PC-9 (cell line): Measurements from ENCODE around the gene SLC25A20. TPM values are rescaled to one million over a fixed set of nuclear protein-coding genes. Genes with fewer than 3 reads are reported as not detected.
"Not testable (repeated sequence)": the region's sequence is repeated elsewhere in the genome, so short reads cannot be mapped to it uniquely, and the experiment has no call there.

Source experiments
- BruUV-seq: library from RNA; stranded (reverse); fragments of 400-500 nt; replicated peaks from 2 replicates; lab custom pipeline; 2021; lab: Mats Ljungman, UMichigan
- CTCF ChIA-PET: fragments of 300-600 bp; sonication (Branson Sonifier 250); formaldehyde crosslinking; loops from one replicate; lab custom pipeline; 2022; ENCODE audit warnings: antibody characterized with exemption; lab: Charles Lee
- POLR2A ChIA-PET: fragments of 300-600 bp; sonication (Branson Sonifier 250); formaldehyde crosslinking; loops from one replicate; lab custom pipeline; 2022; ENCODE audit warnings: antibody characterized with exemption; ENCODE audit not compliant: unreplicated experiment; lab: Charles Lee
- DNase-seq, 2 experiments: peaks; one replicate each; pipeline versions ENCODE4 v3.0.0 to v3.0.0-alpha.2; 2015 to 2022; ENCODE audit warnings: mixed read lengths in 1 of 2
- H2AFZ ChIP-seq: fragments of 200-600 bp; sonication (generic); 2 replicates; pipeline ENCODE4 v1.8.1; 2017; ENCODE audit warnings: antibody characterized with exemption
- H3F3A ChIP-seq: fragments of 200-600 bp; sonication (generic); 2 replicates; pipeline ENCODE4 v1.8.1; 2017; ENCODE audit warnings: antibody characterized with exemption, mild to moderate bottlenecking, low read depth; ENCODE audit not compliant: insufficient read depth
- H3K27ac ChIP-seq: fragments of 200-600 bp; sonication (generic); 2 replicates; pipeline ENCODE4 v1.6.1; 2016; ENCODE audit warnings: mixed run types
- H3K27me3 ChIP-seq: fragments of 200-600 bp; sonication (generic); 2 replicates; pipeline ENCODE4 v1.6.1; 2016; ENCODE audit warnings: low read depth, mixed run types; ENCODE audit not compliant: insufficient read depth
- H3K36me3 ChIP-seq: fragments of 200-600 bp; sonication (generic); 2 replicates; pipeline ENCODE4 v1.6.1; 2016; ENCODE audit warnings: low read depth, mixed run types
- H3K4me1 ChIP-seq: fragments of 200-600 bp; sonication (generic); replicated peaks from 2 replicates; pipeline ENCODE4 v1.6.1; 2016; ENCODE audit warnings: mixed run types; ENCODE audit not compliant: insufficient read depth
- H3K4me2 ChIP-seq: fragments of 200-600 bp; sonication (generic); 2 replicates; pipeline ENCODE4 v1.6.1; 2017; ENCODE audit warnings: mixed run types
- H3K4me3 ChIP-seq: fragments of 200-600 bp; sonication (generic); 2 replicates; pipeline ENCODE4 v1.6.1; 2016; ENCODE audit warnings: mixed run types
- H3K79me2 ChIP-seq: fragments of 200-600 bp; sonication (generic); 2 replicates; pipeline ENCODE4 v1.6.1; 2017; ENCODE audit warnings: low read depth, mixed run types
- H3K9me2 ChIP-seq: fragments of 200-600 bp; sonication (generic); 2 replicates; pipeline ENCODE4 v1.8.1; 2017; ENCODE audit warnings: mild to moderate bottlenecking; ENCODE audit not compliant: insufficient read depth
- H3K9me3 ChIP-seq: fragments of 200-600 bp; sonication (generic); 2 replicates; pipeline ENCODE4 v1.8.1; 2016; ENCODE audit warnings: low read depth; ENCODE audit not compliant: insufficient read depth
- H4K20me1 ChIP-seq: fragments of 200-600 bp; sonication (generic); 2 replicates; pipeline ENCODE4 v1.8.1; 2017; ENCODE audit not compliant: insufficient read depth
- EZH2 ChIP-seq: fragments of 200-600 bp; sonication (generic); IDR thresholded peaks from 2 replicates; pipeline ENCODE4 v1.8.0; 2017; ENCODE audit warnings: antibody characterized with exemption, low read depth
- intact Hi-C: fragments of 100-400 bp; cut with micrococcal nuclease; formaldehyde crosslinking; loops from one replicate; pipeline ENCODE4 v1.10.0; 2022; ENCODE audit not compliant: unreplicated experiment
- total RNA-seq: library from RNA; stranded (reverse); gene quantifications from 2 replicates; pipeline ENCODE4 v1.2.3, GENCODE V29; 2021
- TF ChIP-seq, protein P1 (sequence below): fragments of 200-600 bp; sonication (generic); conservative IDR thresholded peaks from 2 replicates; pipeline ENCODE4 v1.6.1; 2017; ENCODE audit warnings: mixed run types, antibody characterized with exemption, mild to moderate bottlenecking, moderate library complexity

The SLC25A20 gene
- total RNA-seq, 1 experiment from 2014 or later: 4.9 TPM

GRCh38 chr3:48832684-48833083, 66.0 kb downstream of the SLC25A20 start:
- no TSS peak for BruUV-seq
- H3K4me1 ChIP-seq: no peaks in the 10 kb centered on the region
- no peak overlapping the region for H2AFZ ChIP-seq
- no peaks in the 10 kb centered on the region for H4K20me1 ChIP-seq
- ChIA-PET CTCF (no interaction called here), POLR2A (interaction anchor here (0.7 kb wide), 1 partner anchor 441 kb away, joined by 17 read pairs; no protein-coding TSS in a partner anchor)
- intact Hi-C loops: no loop called here
- no peaks in the 10 kb centered on the region for H3K9me2 ChIP-seq
- H3F3A ChIP-seq: no peaks in the 10 kb centered on the region
- TF ChIP-seq EZH2: no peak
- TF ChIP-seq, protein P1, sequence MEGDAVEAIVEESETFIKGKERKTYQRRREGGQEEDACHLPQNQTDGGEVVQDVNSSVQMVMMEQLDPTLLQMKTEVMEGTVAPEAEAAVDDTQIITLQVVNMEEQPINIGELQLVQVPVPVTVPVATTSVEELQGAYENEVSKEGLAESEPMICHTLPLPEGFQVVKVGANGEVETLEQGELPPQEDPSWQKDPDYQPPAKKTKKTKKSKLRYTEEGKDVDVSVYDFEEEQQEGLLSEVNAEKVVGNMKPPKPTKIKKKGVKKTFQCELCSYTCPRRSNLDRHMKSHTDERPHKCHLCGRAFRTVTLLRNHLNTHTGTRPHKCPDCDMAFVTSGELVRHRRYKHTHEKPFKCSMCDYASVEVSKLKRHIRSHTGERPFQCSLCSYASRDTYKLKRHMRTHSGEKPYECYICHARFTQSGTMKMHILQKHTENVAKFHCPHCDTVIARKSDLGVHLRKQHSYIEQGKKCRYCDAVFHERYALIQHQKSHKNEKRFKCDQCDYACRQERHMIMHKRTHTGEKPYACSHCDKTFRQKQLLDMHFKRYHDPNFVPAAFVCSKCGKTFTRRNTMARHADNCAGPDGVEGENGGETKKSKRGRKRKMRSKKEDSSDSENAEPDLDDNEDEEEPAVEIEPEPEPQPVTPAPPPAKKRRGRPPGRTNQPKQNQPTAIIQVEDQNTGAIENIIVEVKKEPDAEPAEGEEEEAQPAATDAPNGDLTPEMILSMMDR: no peak
- H3K4me2 ChIP-seq: no peak overlapping the region
- DNase-seq: no peak
- no peaks in the 10 kb centered on the region for H3K36me3 ChIP-seq
- no peak overlapping the region for H3K4me3 ChIP-seq
- H3K27ac ChIP-seq: no peak overlapping the region
- no peaks in the 10 kb centered on the region for H3K9me3 ChIP-seq
- no peaks in the 10 kb centered on the region for H3K27me3 ChIP-seq
- no peaks in the 10 kb centered on the region for H3K79me2 ChIP-seq

GRCh38 chr3:48830715-48831114, 68.0 kb downstream of the SLC25A20 start:
- Histone ChIP-seq H3K79me2 (no peaks in the 10 kb centered on the region), H3K9me2 (no peaks in the 10 kb centered on the region), H3K9me3 (no peaks in the 10 kb centered on the region), H3K4me1 (no peaks in the 10 kb centered on the region), H3K27me3 (no peaks in the 10 kb centered on the region), H3K36me3 (no peaks in the 10 kb centered on the region), H2AFZ (no peak overlapping the region), H4K20me1 (no peaks in the 10 kb centered on the region), H3K27ac (no peak overlapping the region), H3F3A (no peaks in the 10 kb centered on the region), H3K4me2 (no peak overlapping the region), H3K4me3 (no peak overlapping the region)
- no peak for TF ChIP-seq EZH2
- TF ChIP-seq, protein P1: no peak
- no peak for DNase-seq
- BruUV-seq: no TSS peak
- POLR2A ChIA-PET: no interaction called here
- intact Hi-C loops: no loop called here
- CTCF ChIA-PET: interaction anchor here (0.5 to 0.6 kb wide), 2 partner anchors 17 to 108 kb away, joined by 3 read pairs; partner anchors contain the start of gene PRKAR2A

GRCh38 chr3:48829525-48829924, 69.2 kb downstream of the SLC25A20 start:
- BruUV-seq, intact Hi-C loops, H3K27me3 ChIP-seq, H3K4me3 ChIP-seq, CTCF ChIA-PET, H4K20me1 ChIP-seq, H3K4me2 ChIP-seq, H3K9me2 ChIP-seq, H3K79me2 ChIP-seq, POLR2A ChIA-PET, H3K9me3 ChIP-seq, H3K4me1 ChIP-seq, H3F3A ChIP-seq, DNase-seq, H3K36me3 ChIP-seq, H2AFZ ChIP-seq, H3K27ac ChIP-seq: not testable (repeated sequence)

DNA sequence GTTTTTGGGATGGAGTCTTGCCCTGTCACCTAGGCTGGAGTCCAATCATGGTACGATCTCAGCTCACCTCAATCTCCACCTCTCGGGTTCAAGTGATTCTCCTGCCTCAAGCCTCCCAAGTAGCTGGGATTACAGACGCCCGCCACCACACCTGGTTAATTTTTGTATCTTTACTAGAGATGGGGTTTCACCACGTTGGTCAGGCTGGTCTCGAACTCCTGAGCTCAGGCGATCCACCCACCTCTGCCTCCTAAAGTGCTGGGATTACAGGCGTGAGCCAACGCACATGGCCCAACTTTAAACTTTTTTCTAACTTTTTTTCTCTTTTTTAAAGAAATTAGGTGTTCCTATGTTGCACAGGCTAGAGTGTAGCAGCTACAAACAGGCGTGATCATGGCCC, 70.8 kb downstream of the SLC25A20 start:
- intact Hi-C loops: not testable (repeated sequence)

More for the DNA sequence above, 70.8 kb downstream of the SLC25A20 start:
- H3K36me3 ChIP-seq, H3K9me2 ChIP-seq, H3K9me3 ChIP-seq, H3K27ac ChIP-seq, H4K20me1 ChIP-seq, H3K79me2 ChIP-seq, H2AFZ ChIP-seq, H3K4me2 ChIP-seq, BruUV-seq, H3K4me3 ChIP-seq, H3K27me3 ChIP-seq, H3K4me1 ChIP-seq, CTCF ChIA-PET, DNase-seq, H3F3A ChIP-seq: not testable (repeated sequence)
- POLR2A ChIA-PET: interaction anchor here (0.7 kb wide), 1 partner anchor 240 kb away, joined by 15 read pairs; no protein-coding TSS in a partner anchor
